Activated CD4-positive, alpha-beta T cell treated with anti-CD3 and anti-CD28 coated beads, Interleukin-10, Interleukin-2, amounts not matched to agents 100 ng/mL and 50 ng/mL, durations not matched to agents 16 hours and 8 hours (primary cell): Measurements from ENCODE around the gene VIPR1.
A peak's percentile ranks its signal among the peaks of the same experiment; 100 is the strongest.

Experiments used
- DNase-seq: peaks from one replicate; pipeline ENCODE4 v3.0.0-alpha.2; 2020

The VIPR1 gene, protein sequence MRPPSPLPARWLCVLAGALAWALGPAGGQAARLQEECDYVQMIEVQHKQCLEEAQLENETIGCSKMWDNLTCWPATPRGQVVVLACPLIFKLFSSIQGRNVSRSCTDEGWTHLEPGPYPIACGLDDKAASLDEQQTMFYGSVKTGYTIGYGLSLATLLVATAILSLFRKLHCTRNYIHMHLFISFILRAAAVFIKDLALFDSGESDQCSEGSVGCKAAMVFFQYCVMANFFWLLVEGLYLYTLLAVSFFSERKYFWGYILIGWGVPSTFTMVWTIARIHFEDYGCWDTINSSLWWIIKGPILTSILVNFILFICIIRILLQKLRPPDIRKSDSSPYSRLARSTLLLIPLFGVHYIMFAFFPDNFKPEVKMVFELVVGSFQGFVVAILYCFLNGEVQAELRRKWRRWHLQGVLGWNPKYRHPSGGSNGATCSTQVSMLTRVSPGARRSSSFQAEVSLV

DNA sequence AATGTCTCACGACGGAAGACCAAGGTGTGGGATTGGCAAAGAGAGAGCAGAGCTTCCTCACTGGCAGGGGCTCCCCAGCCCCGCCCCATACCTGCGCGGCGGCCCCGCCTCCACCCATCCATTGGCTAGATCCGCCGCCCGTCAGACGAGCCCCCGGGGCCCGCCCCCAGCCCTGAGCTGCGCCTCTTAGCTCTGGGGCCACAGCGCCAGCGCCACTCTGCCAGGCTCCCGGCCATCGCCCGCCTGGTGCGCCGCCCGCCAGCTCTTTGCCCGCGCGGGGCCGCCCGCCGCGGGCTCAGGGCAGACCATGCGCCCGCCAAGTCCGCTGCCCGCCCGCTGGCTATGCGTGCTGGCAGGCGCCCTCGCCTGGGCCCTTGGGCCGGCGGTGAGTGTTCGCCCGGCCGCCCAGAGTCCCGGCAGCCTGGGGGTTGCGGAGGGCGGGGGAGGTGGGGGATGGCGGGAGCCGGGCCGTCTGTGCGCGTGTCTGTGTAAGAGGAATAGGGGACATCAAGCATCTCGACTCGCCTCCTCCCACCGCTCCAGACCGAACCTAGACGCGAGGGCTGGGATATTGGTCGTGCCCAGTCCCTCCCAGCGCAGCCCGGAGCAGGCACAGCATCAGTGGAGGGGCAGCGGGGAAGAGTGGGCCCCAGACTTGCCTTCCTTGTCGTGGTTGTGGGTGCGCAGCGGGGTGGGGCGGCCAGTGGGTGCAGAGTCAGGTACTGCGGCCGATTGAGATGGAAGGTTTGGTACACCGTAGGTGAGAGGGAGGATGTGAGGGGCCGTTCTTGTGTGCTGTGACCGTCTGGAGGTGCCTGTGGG lies at the start of gene VIPR1:
Gene VIPR1 (plus strand): TSS at position 215 of the 822 bp plus-strand sequence. CDS start 93 bp downstream, at position 308.
- peak; percentile 82 for DNase-seq

DNA sequence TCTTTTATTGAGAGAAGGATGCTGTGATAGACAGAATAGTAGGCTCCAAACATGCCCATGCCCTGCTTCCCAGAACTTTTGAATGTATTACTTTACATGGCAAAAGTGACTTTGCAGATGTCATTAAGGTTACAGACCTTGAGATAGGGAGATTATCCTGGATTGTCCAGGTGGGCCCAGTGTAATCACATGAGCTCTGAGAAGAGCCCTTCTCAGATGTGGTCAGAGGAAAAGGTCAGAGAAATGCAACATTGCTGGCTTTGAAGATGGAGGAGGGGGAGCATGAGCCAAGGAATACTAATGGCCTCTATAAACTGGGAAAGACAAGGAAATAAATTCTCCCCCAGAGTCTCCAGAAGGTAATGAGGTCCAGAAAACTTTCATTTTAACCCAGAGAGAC lies 46.2 kb upstream of the VIPR1 start:
- no peak for DNase-seq

DNA sequence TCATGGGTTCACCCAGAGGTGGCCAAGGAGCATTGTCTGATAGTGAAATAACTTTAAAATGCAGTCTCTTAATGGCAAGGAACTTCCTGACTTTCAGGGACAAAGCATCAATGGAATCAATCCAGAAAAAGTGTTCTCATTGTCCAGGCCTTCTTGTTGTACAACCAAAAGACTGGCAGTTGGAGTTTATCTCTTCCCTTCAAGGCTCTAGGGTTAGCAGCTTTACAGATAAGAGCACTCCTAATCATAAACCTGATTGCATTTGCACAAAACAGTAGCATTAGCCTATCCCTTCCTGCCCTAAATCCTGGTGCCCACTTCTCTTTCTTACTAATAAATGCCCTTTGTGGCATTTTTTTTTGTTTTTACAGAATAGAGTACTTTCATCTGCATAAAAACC lies 43.3 kb upstream of the VIPR1 start:
- no peak for DNase-seq

DNA sequence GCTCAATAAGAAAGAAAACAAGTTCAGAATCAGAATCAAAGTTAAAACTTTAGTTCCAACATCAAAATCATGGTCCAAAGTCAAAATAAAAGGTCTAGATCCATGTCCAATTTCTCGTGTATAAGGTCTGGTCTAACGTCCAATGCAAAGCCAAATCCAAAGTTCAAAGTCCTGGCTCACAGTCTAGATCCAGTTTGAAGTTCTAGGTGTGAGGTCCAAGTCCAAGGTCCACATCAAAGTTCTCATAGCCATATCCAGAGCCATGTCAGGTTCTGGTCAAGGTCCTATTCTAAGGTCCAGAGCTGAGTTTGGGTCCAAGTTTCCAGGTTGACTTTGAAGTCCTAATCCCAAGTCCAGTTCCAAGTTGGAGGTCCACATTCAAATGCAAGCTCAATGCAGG lies 40.7 kb upstream of the VIPR1 start:
- DNase-seq: no peak

DNA sequence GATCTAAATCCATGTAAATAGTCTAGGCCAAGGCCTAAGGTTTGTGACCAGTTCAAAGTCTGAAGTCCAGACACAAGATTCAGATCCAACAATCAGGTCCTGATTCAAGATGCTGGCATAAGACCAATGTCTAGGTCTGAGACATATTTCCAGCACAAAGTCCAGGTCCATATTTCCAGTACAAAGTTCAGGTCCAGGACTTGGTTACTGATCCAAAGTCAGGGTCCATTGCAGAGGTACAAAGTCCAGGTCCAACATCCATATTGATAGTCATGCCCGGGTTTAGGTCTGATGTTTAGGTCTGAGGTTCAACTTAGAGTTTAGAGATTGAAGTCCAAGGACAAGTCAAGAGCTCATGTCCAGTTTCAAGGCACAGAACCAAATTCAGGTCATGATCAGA lies 39.4 kb upstream of the VIPR1 start:
- DNase-seq: no peak

DNA sequence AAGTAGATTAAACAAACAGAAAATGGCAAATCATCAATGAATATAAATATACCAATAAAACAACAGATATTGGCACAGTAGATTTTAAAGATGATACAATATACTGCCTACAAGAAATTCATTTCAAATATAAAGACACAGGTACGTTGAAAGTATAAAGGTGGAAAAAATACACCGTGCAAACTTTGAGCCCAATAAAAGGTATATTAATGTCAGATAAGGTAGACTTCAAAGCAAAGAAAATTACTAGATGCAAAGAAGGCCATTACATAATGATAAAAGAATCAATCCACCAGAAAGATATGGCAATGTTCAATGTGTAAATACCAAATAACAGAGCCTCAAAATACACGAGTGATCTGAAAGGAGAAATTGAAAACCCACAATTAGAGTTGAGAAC lies 34.3 kb upstream of the VIPR1 start:
- DNase-seq: no peak

DNA sequence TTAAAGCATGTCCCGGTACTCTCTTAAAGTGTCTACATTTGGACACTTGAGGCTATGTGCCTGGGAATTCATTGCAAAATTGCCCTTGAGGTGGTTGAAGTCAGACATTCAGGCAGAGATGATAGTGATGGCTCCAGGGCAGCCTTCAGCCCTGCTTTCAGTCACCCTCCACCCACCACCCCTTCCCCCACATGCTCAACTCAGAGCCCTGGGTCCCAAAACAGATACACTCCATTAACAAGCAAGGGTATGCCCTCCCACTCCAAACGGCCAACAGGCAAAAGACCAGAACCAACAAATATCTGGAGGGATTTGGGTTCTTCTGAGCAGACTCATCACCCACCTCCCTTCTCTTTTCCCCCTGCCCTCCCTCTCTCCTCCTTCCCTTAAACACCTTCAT lies 29.9 kb upstream of the VIPR1 start:
- DNase-seq: no peak

DNA sequence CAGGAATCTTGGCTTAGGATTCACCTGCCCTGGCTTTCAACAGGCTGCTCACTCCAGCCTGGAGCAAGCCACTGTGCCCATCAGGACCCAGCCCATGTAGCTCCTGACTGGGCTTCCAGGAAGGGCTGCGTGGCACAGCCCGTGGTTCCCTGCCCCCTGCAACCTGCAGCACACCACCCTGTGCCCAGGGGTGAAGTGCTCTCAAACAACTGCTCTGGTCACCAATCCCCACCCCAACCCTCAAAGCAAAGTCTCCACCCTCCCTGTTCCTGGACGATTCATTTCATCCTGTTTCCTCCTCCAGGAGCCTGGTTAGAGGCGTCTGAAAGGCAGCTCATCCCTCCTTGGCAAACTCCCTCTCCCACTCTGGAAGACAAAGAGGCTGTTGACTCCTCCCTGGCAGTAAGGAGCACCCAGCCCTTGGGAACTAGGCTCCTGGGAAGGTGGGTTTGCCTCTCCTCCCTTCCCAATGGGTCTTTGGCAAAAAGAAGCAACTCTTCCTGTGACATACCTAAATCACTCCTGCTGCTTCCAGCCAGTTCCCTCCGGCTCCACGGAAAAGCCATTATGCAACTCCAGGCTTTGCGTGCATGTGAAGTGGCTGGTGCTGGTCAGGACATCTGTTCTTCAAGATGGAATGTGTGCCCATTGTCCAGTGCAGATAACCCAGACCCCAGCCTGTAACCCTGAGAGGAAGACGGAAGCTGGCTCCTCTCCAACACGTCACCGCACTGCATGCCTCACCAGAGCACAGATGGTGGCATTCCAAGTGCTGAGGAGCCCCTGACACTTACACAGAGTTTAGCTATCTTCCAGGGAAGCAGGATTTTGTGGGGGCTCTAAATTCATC lies 29.1 kb upstream of the VIPR1 start:
- DNase-seq: no peak

DNA sequence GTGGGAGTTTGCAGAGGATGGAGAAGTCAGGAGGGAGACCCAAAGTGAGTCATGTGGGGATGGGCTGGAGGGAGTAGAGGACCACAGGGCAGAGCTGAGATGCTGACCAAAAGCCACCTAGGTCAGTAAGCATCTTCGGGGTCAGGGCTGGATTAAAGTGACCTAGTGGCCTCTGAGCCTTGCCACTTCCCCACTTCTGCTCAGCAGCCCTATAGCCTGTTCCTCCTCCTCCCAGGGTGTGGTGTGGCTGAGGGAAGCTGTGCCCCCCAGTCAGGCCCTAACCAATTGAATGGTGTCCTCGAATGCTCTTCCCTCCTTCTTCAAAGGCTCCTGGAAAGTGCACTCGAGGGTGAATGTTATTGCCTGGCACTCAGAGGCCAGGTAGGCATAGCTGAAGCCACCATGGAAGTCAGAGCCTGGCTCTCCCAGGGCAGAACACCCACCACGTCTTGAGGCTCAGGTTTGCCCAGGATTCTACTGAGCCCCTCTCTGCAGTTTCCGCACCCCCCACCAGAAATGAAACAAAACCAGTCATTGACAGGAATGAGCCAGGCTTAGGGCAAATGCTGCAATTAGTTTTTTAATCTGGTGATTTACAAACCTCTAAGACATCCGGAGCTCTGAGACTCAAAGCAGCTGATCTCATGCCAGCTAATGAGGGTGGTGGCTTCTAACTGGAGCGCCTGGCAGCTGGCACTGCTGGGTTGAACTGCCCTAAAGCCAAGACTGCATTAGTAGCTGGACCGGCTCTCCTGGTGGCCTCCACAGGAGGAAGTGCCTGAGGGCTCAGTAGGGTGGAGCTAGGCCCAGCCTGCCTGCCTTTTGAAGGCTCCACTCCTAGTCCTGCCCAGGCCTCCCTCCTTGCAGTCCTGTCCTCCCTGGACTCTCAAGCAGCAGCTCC lies 26.0 kb upstream of the VIPR1 start:
- DNase-seq: no peak

DNA sequence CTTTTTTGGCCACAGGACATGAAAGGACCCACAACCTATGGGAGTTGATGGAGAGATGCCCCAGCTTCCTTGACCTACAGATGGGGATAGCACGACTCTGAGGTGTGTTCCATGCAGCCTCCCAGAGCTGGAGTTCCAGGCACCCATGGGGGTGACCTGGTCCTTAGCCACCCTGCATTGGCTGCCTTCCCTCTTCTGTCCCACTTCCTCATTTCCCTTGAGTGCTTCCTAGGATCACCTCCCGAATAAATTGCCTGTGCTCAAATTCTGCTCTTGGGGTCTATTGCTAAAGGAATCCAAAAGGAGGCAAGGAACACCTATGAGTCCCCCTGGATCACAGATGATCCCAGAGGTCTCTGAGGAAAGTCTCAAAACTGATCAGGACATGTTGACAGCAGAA lies 24.7 kb upstream of the VIPR1 start:
- no peak for DNase-seq

DNA sequence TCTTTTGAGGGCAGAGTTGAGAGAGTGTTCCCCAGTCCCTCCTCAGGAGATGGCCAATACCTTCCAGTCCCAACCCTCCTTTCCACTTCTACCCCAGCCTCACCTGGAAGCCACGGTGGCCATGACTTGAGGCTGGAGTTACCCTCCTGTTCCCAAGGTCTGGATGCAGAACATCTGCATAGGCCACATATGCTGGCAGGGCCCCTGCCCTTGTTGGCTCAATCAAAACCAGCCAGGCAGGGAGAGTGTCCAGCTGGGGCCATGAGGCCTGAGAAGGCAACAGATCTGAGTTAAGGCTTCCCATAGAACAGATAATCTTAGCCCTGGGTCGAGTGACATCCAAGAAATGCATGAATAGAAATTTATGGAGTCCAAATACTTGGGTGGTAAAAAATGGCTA lies 23.6 kb upstream of the VIPR1 start:
- no peak for DNase-seq

DNA sequence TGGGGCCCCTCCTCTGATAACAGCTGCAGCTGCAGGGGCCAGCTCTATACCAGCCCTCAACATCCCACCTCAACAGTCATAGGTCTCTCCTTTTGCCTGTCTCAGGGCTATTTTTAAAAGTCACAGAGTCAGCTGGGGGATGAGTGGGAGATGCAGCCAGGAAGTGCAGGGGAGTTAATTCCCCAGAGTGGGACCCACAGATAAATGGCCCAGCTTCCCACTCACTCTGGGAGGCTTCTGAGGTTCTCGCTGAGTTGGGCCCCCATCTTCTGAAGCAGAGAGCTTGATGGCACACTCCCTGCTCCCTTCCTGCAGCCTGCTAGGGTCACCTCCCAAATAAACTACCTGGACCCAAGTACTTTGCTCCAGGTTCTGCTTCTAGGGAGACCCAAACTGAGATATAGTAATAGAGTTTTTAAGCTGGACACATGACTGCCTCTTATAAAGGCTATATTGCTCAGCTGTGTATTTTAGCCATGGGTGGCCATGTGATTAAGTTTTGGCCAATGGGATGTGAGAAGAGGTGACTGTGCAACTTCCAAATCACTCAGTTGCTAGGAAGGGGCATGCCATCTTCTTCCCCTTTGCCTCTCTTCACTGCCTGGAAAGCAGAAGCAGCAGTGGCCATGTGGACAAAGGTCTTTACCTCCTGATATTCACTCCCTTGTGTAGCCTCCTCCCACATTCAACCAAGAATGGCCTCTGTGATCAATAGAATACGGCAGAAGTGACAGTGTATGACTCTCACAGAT lies 15.5 kb upstream of the VIPR1 start:
- DNase-seq: no peak

DNA sequence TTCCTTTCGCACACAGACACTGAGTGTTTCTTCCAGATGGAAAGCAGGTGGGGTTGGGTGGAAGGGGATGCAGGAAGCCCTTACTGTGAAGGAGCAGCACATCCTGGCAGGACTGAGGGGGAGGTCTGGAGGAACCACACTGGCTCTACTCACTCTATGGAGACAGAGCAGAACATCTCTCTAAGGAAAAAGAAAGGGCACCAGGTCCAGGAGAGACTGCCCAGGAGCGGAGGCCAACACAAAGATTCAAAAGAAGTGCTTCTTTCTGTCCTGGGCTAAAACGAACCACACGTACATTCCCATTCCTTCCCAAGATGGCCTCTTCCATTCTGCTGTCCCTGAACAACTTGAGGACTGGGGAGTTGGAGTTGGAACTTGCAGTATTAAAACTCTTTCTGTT lies 13.8 kb upstream of the VIPR1 start:
- DNase-seq: no peak

DNA sequence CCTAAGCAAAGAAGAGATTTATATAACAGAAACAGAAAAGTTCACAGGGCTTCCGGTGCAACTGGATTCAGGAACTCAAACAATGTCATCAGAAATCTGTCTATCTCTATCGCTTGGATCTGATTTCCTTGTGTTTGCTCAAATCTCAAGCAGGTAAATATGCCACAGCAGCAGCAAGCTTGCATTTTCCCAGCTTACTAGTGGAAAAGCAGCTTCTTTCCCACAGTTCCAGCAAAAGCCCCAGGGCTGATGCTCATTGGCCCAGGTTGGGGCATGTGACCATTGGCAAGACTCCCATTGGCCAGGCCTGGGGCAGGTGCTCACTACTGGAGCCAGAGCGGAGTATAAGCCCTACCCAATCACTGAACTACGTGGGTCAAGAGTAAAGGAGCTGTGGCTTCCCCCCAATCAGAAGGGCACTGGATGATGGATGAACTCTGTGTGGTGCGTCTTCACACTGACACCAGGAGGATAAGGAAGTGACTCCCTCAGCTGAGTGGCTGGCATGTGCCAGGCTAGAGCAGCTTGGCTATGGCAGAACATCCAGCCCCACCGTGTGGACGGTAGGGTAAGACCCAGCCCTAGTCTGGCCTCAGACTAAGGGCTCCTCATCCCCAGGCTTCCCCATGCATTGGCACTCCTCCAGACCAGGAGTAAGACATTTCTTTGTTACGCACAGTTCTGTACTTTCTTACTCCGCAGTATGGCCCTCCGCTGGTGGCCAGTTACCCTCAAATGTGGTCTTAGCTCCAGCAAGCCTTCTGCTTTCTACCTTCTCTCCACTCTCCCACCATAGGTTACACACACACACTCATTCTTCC lies 13.1 kb upstream of the VIPR1 start:
- no peak for DNase-seq

DNA sequence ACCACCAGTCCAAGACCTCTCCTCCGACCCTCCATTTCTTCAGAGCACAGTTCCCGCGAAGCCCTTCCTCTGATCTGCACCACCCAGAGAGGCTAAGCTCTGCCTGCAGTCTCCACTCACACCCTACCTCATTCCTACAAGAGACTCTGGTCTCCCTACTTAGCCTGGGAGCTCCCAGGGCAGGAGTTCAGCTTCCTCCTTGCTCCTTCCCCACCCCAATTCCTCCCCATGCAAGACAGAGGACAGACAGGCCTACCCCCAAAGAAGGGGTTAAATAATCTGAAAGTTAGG lies 12.6 kb upstream of the VIPR1 start:
- no peak for DNase-seq

DNA sequence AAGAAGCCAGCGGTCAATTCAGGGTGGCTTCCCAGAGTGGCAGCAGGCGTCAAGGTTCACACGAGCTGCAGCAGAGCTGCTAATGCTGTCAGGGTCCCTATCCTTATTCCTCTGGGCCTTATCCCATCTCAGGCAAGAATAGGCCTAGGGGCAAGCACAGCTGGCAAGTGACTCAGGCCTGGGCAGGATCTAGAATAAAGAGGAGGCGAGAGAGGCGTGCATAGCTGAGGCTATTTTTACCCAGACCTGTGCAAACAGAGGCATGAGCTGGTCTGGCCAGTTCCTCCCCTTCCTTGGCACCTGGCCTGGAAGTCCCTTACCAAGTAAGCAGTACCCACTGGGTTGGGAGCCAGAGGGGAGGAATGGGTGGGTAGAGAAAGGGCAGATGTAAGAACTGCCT lies 12.2 kb upstream of the VIPR1 start:
- no peak for DNase-seq

DNA sequence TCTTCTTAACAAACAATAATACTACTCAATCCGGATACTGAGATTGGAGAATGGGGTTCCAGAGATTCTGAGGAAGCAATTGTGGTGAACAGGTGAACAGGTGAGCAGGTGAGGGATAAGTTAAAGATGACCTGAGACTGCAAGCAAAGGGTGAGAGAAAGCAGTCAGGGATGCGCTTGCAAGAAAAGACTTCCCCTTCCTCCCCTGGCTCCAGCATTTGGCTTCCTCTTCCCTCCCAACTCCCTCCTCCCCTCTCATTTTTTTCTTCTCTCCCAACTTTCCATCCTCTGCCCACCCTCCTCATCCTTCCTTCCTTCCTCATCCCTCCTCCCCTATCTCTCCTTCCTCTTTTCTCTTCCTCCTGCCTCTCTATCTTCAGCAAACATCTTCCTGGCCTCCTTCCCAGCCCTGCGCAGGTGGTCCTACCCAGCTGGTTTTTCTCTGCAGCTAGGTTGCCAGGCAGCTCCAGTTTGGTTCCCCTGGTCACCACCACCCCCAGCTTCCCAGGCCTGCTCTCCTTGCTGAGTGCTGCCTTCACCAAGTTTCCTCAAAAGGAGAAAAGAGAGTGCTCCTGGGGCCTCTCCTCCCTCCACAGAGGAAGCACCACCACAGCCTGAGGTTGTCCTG lies 10.4 kb upstream of the VIPR1 start:
- DNase-seq: no peak

DNA sequence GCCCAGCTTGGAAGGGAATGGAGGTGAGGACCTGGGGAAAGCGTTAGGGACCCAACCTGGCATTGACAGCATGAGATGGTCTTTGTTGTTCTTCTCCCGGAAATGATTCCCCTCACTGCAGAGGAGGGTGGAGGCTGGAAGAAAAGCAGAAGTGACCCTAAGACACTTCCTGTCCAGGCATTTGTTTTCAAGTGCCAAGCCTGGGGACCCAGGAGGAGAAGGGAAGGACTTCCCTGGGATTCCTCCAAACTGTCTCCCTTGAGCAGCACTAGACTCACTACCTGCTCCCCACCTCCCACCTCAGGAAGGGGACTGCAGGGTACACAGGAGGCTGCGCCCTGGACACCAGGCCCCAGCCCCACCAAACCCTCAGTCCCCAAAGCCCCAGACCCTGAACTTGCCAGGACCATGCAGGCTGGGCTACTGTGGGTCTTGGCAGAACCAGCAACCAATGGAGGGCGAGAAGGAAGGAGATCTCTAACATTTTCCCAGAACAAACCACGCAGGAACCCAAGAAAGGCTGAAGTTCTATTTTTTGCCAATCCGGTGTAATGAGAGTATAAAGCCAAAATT lies 9.8 kb upstream of the VIPR1 start:
- no peak for DNase-seq

DNA sequence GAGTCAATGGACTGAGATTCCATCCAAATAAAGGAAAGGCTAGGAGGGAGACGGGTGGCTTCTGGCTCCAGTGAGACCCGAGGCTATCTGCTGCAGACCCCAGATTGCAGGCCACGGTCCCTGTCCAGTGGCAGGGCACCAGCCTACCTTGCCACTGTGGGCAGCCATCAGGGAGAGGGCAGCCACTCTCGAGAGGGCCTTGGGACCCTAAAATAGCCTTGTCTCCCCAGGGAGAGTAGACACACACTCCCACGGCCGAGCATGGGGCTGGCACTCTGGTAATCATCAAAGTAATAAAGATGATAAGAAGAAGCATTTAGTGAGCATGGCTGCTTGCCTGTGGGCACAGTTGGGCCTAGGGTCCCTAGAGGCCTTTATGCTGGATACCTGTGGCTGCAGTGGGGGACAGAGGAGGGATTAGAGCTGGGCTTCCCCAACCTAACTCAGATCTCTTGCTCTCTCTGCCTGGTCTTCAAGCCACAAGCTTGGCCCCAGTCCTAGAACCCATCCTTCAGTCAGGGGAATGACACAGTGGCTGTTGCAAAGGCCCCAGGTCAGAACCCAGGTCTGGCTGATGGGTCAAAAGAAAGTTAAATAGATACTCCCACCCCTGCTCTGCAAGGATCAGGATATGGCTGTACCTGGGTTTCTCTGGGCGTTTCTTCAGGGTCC lies 9.2 kb upstream of the VIPR1 start:
- no peak for DNase-seq
